GM20000 (cell line): ENCODE measurements around the gene TCERG1L.

Experiments used
- DNase-seq: peaks from one replicate; pipeline ENCODE4 v3.0.0; 2012; ENCODE audit warnings: low spot score
- CTCF ChIP-seq: IDR thresholded peaks from 2 replicates; pipeline ENCODE4 v1.5.1; 2012; ENCODE audit warnings: mild to moderate bottlenecking, control low read depth; ENCODE audit errors: extremely low read depth, missing control alignments

The TCERG1L gene

DNA sequence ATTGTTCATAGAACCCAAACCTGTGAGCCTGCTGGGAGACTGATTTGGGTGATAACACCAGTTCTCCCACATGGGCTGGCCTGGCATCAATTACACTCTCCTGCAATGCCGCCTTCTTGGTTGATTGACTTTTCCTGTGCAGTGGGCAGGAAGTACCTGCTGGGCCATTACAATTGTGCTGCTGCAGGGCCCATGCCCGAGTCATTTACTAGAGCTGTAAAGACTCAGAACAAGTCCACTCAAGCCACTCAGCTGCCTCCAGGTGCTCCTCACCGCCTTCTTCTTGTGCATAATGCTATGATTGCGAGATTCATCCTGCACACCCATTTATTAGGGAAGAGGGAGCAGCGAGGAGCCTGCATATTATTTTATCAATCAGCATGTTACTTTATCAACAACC, 264.0 kb downstream of the TCERG1L start:
- no peak for DNase-seq
- no peak for TF ChIP-seq CTCF

- DNase-seq = no peak
- no peak for TF ChIP-seq CTCF
Observed at GRCh38 chr10:131046194-131046593, 265.3 kb downstream of the TCERG1L start.

GRCh38 chr10:131044379-131045111, 267.0 kb downstream of the TCERG1L start:
- no peak for TF ChIP-seq CTCF
- no peak for DNase-seq

- DNase-seq = no peak
- TF ChIP-seq CTCF = no peak
Observed at GRCh38 chr10:131043039-131043691, 268.4 kb downstream of the TCERG1L start.
